HG03558 (cell line): ENCODE results near the gene PKD1L1.
"Not testable (repeated sequence)": the region's sequence is repeated elsewhere in the genome, so short reads cannot be mapped to it uniquely, and the experiment has no call there.

Source experiments
- ATAC-seq: cut with Tn5 transposase; IDR thresholded peaks from one replicate; pipeline ENCODE4 v1.9.1; 2021; ENCODE audit warnings: moderate number of reproducible peaks; ENCODE audit not compliant: unreplicated experiment; ENCODE audit errors: extremely low read depth

The PKD1L1 gene

GRCh38 chr7:47948141-47948790, at the start of gene PKD1L1:
Gene PKD1L1 (minus strand): TSS chr7:47948466. CDS start chr7:47948440, 26 bp downstream.
- no peak for ATAC-seq

- no peak for ATAC-seq
These were observed 44.2 kb upstream of the PKD1L1 start for GRCh38 chr7:47992446-47992845.

- ATAC-seq = peak; percentile 86
These were observed 43.6 kb upstream of the PKD1L1 start for GRCh38 chr7:47991741-47992311.

GRCh38 chr7:47991270-47991669, 43.0 kb upstream of the PKD1L1 start:
- ATAC-seq = no peak

GRCh38 chr7:47990592-47990991, 42.3 kb upstream of the PKD1L1 start:
- ATAC-seq = no peak

GRCh38 chr7:47989607-47990400, 41.5 kb upstream of the PKD1L1 start:
- not testable (repeated sequence) for ATAC-seq

GRCh38 chr7:47988496-47989386, 40.5 kb upstream of the PKD1L1 start:
- ATAC-seq = no peak

- no peak for ATAC-seq
These were observed 34.3 kb upstream of the PKD1L1 start for GRCh38 chr7:47982610-47983009.

- not testable (repeated sequence) for ATAC-seq
These were observed 32.4 kb upstream of the PKD1L1 start for GRCh38 chr7:47980648-47981047.

- ATAC-seq = no peak
These were observed 31.5 kb upstream of the PKD1L1 start for GRCh38 chr7:47979832-47980181.

- ATAC-seq = peak; percentile 96
These were observed 31.0 kb upstream of the PKD1L1 start, which contains the start of gene HUS1 for GRCh38 chr7:47979145-47979831. Gene HUS1 (minus strand): TSS chr7:47979615. CDS start chr7:47979519, 96 bp downstream.

GRCh38 chr7:47978790-47979144, 30.5 kb upstream of the PKD1L1 start:
- ATAC-seq = no peak

GRCh38 chr7:47973739-47974138, 25.5 kb upstream of the PKD1L1 start:
- ATAC-seq = no peak

- no peak for ATAC-seq
These were observed 22.5 kb upstream of the PKD1L1 start for GRCh38 chr7:47970761-47971160.

- peak; percentile 69 for ATAC-seq
These were observed 20.8 kb upstream of the PKD1L1 start for GRCh38 chr7:47968847-47969774.

GRCh38 chr7:47967708-47968107, 19.4 kb upstream of the PKD1L1 start:
- no peak for ATAC-seq

GRCh38 chr7:47967123-47967522, 18.9 kb upstream of the PKD1L1 start:
- ATAC-seq = no peak

GRCh38 chr7:47965456-47965855, 17.2 kb upstream of the PKD1L1 start:
- ATAC-seq = no peak

GRCh38 chr7:47962262-47962661, 14.0 kb upstream of the PKD1L1 start:
- ATAC-seq = no peak
